HepG2 (cell line): ENCODE data around the gene ZXDC. TPM values are rescaled to one million over a fixed set of nuclear protein-coding genes. Genes with fewer than 3 reads are reported as not detected.

Source experiments
- ARID4A ChIP-seq: sonication (generic); formaldehyde crosslinking; IDR thresholded peaks from 2 replicates; pipeline ENCODE4 v1.5.0; 2020; ENCODE audit warnings: mild to moderate bottlenecking, missing genetic modification reagents, borderline replicate concordance
- E2F2 ChIP-seq: sonication (generic); formaldehyde crosslinking; IDR thresholded peaks from 2 replicates; pipeline ENCODE4 v1.4.0; 2020; ENCODE audit warnings: missing genetic modification reagents, borderline replicate concordance
- HNF4A ChIP-seq: sonication (generic); formaldehyde crosslinking; IDR thresholded peaks from 2 replicates; pipeline ENCODE4 v1.4.0; 2020; ENCODE audit warnings: missing genetic modification reagents
- HNRNPL ChIP-seq: fragments of 200-400 bp; formaldehyde crosslinking; IDR thresholded peaks from 2 replicates; pipeline ENCODE4 v1.6.1; 2017; ENCODE audit warnings: mild to moderate bottlenecking, low read depth, low read length
- ISX ChIP-seq: sonication (generic); formaldehyde crosslinking; conservative IDR thresholded peaks from 2 replicates; pipeline ENCODE4 v1.5.0; 2020; ENCODE audit warnings: missing genetic modification reagents
- KDM6A ChIP-seq: IDR thresholded peaks from 2 replicates; pipeline ENCODE4 v1.6.1; 2016; ENCODE audit warnings: low read depth
- LCORL ChIP-seq, 2 experiments: fragments of 450-650 bp in 1 of 2; sonication (generic) in 1 of 2; formaldehyde crosslinking in 1 of 2; IDR thresholded peaks; 2 replicates each; pipeline versions ENCODE4 v1.5.0 to v1.6.1; 2017 to 2020; ENCODE audit warnings: antibody characterized with exemption in 1 of 2, missing genetic modification reagents in 1 of 2
- MAZ ChIP-seq, 2 experiments: sonication (generic) in 1 of 2; formaldehyde crosslinking in 1 of 2; IDR thresholded peaks; 2 replicates each; pipeline versions ENCODE4 v1.5.0 to v1.6.1; 2012 to 2020; ENCODE audit warnings: low read depth in 2 of 2, mild to moderate bottlenecking in 2 of 2, borderline replicate concordance in 1 of 2, improper control_type of control experiment in 1 of 2, low read length in 1 of 2, missing genetic modification reagents in 1 of 2, moderate library complexity in 1 of 2
- MEIS1 ChIP-seq: sonication (generic); formaldehyde crosslinking; IDR thresholded peaks from 2 replicates; pipeline ENCODE4 v1.9.0; 2021; ENCODE audit warnings: mild to moderate bottlenecking, missing genetic modification reagents, moderate library complexity, borderline replicate concordance
- MIER3 ChIP-seq: IDR thresholded peaks from 2 replicates; pipeline ENCODE4 v1.6.1; 2016; ENCODE audit warnings: missing compliant biosample characterization, borderline replicate concordance
- NCOA2 ChIP-seq: sonication (generic); formaldehyde crosslinking; IDR thresholded peaks from 2 replicates; pipeline ENCODE4 v1.8.0; 2022; ENCODE audit warnings: inconsistent platforms
- TSC22D2 ChIP-seq: sonication (generic); formaldehyde crosslinking; IDR thresholded peaks from 2 replicates; pipeline ENCODE4 v1.5.1; 2020; ENCODE audit warnings: missing genetic modification reagents, mild to moderate bottlenecking, borderline replicate concordance
- ZBTB42 ChIP-seq: sonication (generic); formaldehyde crosslinking; IDR thresholded peaks from 2 replicates; pipeline ENCODE4 v1.5.0; 2020; ENCODE audit warnings: mild to moderate bottlenecking, missing genetic modification reagents
- ZBTB7A ChIP-seq: sonication (generic); formaldehyde crosslinking; IDR thresholded peaks from 2 replicates; pipeline ENCODE4 v1.8.0; 2022; ENCODE audit warnings: mild to moderate bottlenecking, missing genetic modification reagents
- ZFX ChIP-seq: sonication (generic); formaldehyde crosslinking; IDR thresholded peaks from 2 replicates; pipeline ENCODE4 v1.4.0; 2020; ENCODE audit warnings: mild to moderate bottlenecking, low read depth, missing genetic modification reagents, moderate library complexity
- ZMAT3 ChIP-seq: sonication (generic); formaldehyde crosslinking; conservative IDR thresholded peaks from 2 replicates; pipeline ENCODE4 v1.7.0; 2021; ENCODE audit warnings: missing genetic modification reagents
- ZNF333 ChIP-seq: sonication (generic); formaldehyde crosslinking; IDR thresholded peaks from 2 replicates; pipeline ENCODE4 v1.4.0; 2020; ENCODE audit warnings: mild to moderate bottlenecking, missing genetic modification reagents, borderline replicate concordance
- ZNF33B ChIP-seq: sonication (generic); formaldehyde crosslinking; IDR thresholded peaks from 2 replicates; pipeline ENCODE4 v1.5.1; 2020; ENCODE audit warnings: mild to moderate bottlenecking, missing genetic modification reagents
- ZNF512 ChIP-seq: sonication (generic); formaldehyde crosslinking; IDR thresholded peaks from 2 replicates; pipeline ENCODE4 v1.4.0; 2020; ENCODE audit warnings: mild to moderate bottlenecking, missing genetic modification reagents
- ZNF549 ChIP-seq: sonication (generic); formaldehyde crosslinking; IDR thresholded peaks from 2 replicates; pipeline ENCODE4 v1.5.0; 2020; ENCODE audit warnings: missing genetic modification reagents
- polyA plus RNA-seq, 8 experiments: library from polyadenylated mRNA; depleted of rRNA in 3 of 8; stranded (reverse) in 7 of 8; unstranded in 1 of 8; fragments of >200 nt; fragmentation: Illumina TruSeq in 4 of 8; extraction: Trizol in 4 of 8; gene quantifications; 2 replicates each; pipeline versions ENCODE4 v1.2.1 to v1.2.3, GENCODE V29; 2011 to 2016; ENCODE audit warnings: low read depth in 4 of 8, missing spikeins in 1 of 8, mixed read lengths in 1 of 8; ENCODE audit not compliant: insufficient read depth in 1 of 8
- total RNA-seq, 5 experiments: library from RNA; depleted of rRNA; stranded (reverse); fragments of >200 nt; fragmentation: Illumina TruSeq; extraction: Trizol; gene quantifications; 2 replicates each; pipeline ENCODE4 v1.2.3, GENCODE V29; 2016; ENCODE audit warnings: low read depth in 1 of 5
- TF ChIP-seq, protein P1 (sequence below): IDR thresholded peaks from 2 replicates; pipeline ENCODE4 v1.6.1; 2016; ENCODE audit warnings: low read depth

Gene ZXDC
- total and polyA plus RNA-seq, 2 of the 13 experiments (the other 11 are each of a cell fraction or from before 2014, with no cell fraction given) = 17.6 to 21.2 TPM

GRCh38 chr3:126484662-126485061 is 9.0 kb upstream of the ZXDC start (continued):
- TF ChIP-seq, protein P1, sequence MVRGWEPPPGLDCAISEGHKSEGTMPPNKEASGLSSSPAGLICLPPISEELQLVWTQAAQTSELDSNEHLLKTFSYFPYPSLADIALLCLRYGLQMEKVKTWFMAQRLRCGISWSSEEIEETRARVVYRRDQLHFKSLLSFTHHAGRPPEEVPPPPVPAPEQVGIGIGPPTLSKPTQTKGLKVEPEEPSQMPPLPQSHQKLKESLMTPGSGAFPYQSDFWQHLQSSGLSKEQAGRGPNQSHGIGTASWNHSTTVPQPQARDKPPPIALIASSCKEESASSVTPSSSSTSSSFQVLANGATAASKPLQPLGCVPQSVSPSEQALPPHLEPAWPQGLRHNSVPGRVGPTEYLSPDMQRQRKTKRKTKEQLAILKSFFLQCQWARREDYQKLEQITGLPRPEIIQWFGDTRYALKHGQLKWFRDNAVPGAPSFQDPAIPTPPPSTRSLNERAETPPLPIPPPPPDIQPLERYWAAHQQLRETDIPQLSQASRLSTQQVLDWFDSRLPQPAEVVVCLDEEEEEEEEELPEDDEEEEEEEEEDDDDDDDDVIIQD (CRISPR knock-in tag) = no peak
- TF ChIP-seq MIER3 (CRISPR knock-in tag) (no peak), ZNF549 (no peak), ISX (CRISPR knock-in tag) (no peak), ZBTB42 (CRISPR knock-in tag) (no peak), ZNF512 (CRISPR knock-in tag) (no peak), ARID4A (CRISPR knock-in tag) (peak; percentile 47; the same call in 1 of the 2 replicates), HNF4A (CRISPR knock-in tag) (peak; percentile 77), ZFX (CRISPR knock-in tag) (peak; percentile 35; the same call in 1 of the 2 replicates), ZNF33B (no peak), ZMAT3 (CRISPR knock-in tag) (no peak), LCORL (IDR thresholded peaks at IDR 0.05) (no peak), LCORL (CRISPR knock-in tag; IDR thresholded peaks at IDR 0.05) (peak; percentile 35; the same call in 1 of the 2 replicates), KDM6A (CRISPR knock-in tag) (no peak), NCOA2 (no peak), ZBTB7A (CRISPR knock-in tag) (no peak), E2F2 (CRISPR knock-in tag) (no peak), TSC22D2 (CRISPR knock-in tag) (no peak), MEIS1 (no peak), ZNF333 (CRISPR knock-in tag) (no peak), MAZ (IDR thresholded peaks at IDR 0.05; ENCODE audit: borderline replicate concordance, low read depth, low read length) (no peak), MAZ (CRISPR knock-in tag; IDR thresholded peaks at IDR 0.05; ENCODE audit: low read depth) (no peak), HNRNPL (no peak)
